Lung (tissue), 12 donors: ENCODE data around the gene PLCB4. TPM values are rescaled to one million over a fixed set of nuclear protein-coding genes. Genes with fewer than 3 reads are reported as not detected.

Experiments
- ATAC-seq: fragments of 200-7000 bp; cut with Tn5 transposase; one replicate; pipeline ENCODE4 v1.9.1; 2020; ENCODE audit warnings: moderate number of reproducible peaks; ENCODE audit not compliant: insufficient read depth, low FRiP score
- DNase-seq, 3 donors: peaks; one replicate each; pipeline ENCODE4 v3.0.0-alpha.2; 2013 to 2017
- H3K27ac ChIP-seq, 2 donors: one replicate each; pipeline ENCODE4 v1.5.1; 2013; ENCODE audit warnings: mild to moderate bottlenecking in 2 of 2, moderate library complexity in 2 of 2, control low read depth in 1 of 2, inconsistent platforms in 1 of 2, low read depth in 1 of 2, low read length in 1 of 2
- H3K27me3 ChIP-seq, 3 donors: one replicate each; pipeline ENCODE4 v1.5.1; 2013; ENCODE audit warnings: low read length in 2 of 3; ENCODE audit not compliant: control insufficient read depth in 3 of 3, insufficient read depth in 3 of 3
- H3K36me3 ChIP-seq, 4 donors: one replicate each; pipeline ENCODE4 v1.5.1; 2013; ENCODE audit warnings: low read length in 4 of 4, mild to moderate bottlenecking in 1 of 4, moderate library complexity in 1 of 4; ENCODE audit not compliant: control insufficient read depth in 4 of 4, insufficient read depth in 4 of 4
- H3K4me1 ChIP-seq, 5 donors: one replicate each; pipeline ENCODE4 v1.5.1; 2013; ENCODE audit warnings: low read length in 5 of 5, mild to moderate bottlenecking in 2 of 5, moderate library complexity in 1 of 5; ENCODE audit not compliant: control insufficient read depth in 5 of 5, insufficient read depth in 5 of 5
- H3K4me3 ChIP-seq: one replicate; pipeline ENCODE4 v1.5.1; 2013; ENCODE audit warnings: mild to moderate bottlenecking, control low read depth, moderate library complexity
- H3K9ac ChIP-seq, 2 donors: one replicate each; pipeline ENCODE4 v1.5.1; 2013; ENCODE audit warnings: low read length in 2 of 2, control low read depth in 1 of 2; ENCODE audit not compliant: insufficient read depth in 1 of 2
- H3K9me3 ChIP-seq, 4 donors: one replicate each; pipeline ENCODE4 v1.5.1; 2013; ENCODE audit warnings: low read length in 3 of 4, mild to moderate bottlenecking in 1 of 4, moderate library complexity in 1 of 4; ENCODE audit not compliant: control insufficient read depth in 4 of 4, insufficient read depth in 3 of 4
- WGBS, 2 donors: extraction: QIAGEN DNeasy Blood & Tissue Kit; methylation state at CpG; one replicate each; pipeline ENCODE4 v1.1.7; 2013; 5-methylcytosine and 5-hydroxymethylcytosine counted together
- polyA plus RNA-seq, 2 donors: library from polyadenylated mRNA; stranded (reverse); fragments of 200-250 nt; gene quantifications; one replicate each; pipeline ENCODE4 v1.2.1, GENCODE V29; 2013
- total RNA-seq, 2 donors: library from RNA; depleted of rRNA in 1 of 2; stranded (reverse); fragments of >200 nt in 1 of 2; gene quantifications; one replicate each; pipeline ENCODE4 v1.2.1, GENCODE V29; 2014 to 2021
- TF ChIP-seq, protein P1 (sequence below): IDR thresholded peaks from 2 replicates; pipeline ENCODE4 v1.5.1; 2012; ENCODE audit warnings: mild to moderate bottlenecking; ENCODE audit errors: control extremely low read depth, extremely low read depth
- donor health status: control.
- donor health status: control.
- donor health status: Bipolar disorder and iron deficiency.
- donor health status: healthy.
- donor health status: DM: yes; HTN: yes; CAD: no.

PLCB4 gene
- total and polyA plus RNA-seq, 4 donors = 2.1 to 18.6 (median 5.6) TPM

DNA sequence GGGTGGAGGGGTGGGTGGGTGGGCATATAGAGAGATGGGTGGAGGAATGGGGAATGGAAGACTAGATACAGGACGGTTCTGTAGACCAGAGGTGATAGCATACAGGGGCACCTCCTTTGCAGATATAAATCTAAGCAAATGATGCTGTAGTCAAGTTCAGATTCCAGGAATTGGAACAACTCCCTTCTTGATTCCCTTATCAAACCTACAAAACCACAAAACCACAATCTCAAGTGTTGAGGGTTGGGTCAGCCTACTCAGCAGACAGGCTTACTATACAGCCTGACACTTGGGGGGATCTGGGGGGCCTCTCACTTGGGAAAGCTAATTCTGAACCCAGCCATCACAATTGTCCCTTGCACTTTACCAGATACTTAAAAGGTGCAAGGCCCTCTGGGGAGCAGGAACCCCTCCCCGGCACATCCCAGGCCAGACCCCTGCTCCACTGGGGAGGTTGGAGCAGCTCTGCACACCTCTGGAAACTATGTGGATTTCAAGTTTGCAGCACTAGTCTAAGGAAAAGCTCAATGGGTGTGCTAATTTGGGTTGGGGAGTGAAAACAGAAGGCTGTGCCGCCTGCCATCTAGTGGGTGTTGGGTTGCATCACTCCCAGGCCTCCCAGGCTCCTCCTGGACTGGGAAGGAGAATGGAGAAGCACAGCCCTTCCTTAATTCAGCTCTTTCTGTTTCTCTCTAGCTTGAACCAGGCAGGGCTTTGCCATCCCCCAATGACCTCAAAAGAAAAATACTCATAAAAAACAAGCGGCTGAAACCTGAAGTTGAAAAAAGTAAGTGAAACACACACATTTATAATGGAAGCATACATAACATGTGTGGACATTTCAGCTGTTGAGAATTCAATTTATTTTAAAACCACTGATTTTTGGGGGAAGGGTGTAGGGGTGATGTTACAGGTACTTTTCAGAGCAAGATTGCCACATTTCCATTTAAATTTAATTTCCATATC is 324.3 kb downstream of the PLCB4 start:
- Histone ChIP-seq H3K9me3 (no peaks in the 10 kb centered on the region), H3K4me3 (no peak overlapping the region), H3K27me3 (no peaks in the 10 kb centered on the region), H3K9ac (no peak overlapping the region), H3K36me3 (peaks cover 0 to 10% (median 3%) of the 10 kb centered on the region in 4 donors), H3K4me1 (peaks cover 0 to 11% (median 2%) of the 10 kb centered on the region in 5 donors), H3K27ac (no peak overlapping the region)
- 42 to 56% methylated on average over 4 of the region's 4 CpGs for WGBS, 2 donors
- ATAC-seq (peak; percentile 89), DNase-seq (peak; percentile 75 to 84 (median 80))
- TF ChIP-seq, protein P1, sequence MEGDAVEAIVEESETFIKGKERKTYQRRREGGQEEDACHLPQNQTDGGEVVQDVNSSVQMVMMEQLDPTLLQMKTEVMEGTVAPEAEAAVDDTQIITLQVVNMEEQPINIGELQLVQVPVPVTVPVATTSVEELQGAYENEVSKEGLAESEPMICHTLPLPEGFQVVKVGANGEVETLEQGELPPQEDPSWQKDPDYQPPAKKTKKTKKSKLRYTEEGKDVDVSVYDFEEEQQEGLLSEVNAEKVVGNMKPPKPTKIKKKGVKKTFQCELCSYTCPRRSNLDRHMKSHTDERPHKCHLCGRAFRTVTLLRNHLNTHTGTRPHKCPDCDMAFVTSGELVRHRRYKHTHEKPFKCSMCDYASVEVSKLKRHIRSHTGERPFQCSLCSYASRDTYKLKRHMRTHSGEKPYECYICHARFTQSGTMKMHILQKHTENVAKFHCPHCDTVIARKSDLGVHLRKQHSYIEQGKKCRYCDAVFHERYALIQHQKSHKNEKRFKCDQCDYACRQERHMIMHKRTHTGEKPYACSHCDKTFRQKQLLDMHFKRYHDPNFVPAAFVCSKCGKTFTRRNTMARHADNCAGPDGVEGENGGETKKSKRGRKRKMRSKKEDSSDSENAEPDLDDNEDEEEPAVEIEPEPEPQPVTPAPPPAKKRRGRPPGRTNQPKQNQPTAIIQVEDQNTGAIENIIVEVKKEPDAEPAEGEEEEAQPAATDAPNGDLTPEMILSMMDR = peak; percentile 12

DNA sequence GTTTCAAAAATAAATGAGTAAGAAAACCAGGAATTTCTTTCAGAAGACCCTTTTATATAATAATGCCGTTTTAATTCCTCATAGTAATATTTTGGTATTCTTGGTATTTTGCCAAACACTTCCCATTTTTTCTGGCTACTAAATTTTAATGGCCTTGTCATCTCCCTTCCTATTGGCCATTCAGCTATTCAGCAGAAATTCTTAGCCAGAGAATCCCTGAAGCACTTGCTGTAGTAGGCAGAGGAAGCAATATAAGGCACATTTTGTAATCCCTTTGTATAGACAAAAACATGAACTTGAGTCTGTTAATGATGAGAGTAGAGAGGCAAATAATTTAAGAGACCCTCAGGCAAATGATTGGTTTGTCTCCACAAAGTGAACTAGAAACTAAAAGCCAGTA is 327.1 kb downstream of the PLCB4 start:
- Histone ChIP-seq H3K9me3 (no peaks in the 10 kb centered on the region), H3K27me3 (no peaks in the 10 kb centered on the region), H3K4me3 (no peak overlapping the region), H3K36me3 (peaks cover 0 to 7% (median 0%) of the 10 kb centered on the region in 4 donors), H3K9ac (no peak overlapping the region), H3K4me1 (peaks cover 0 to 4% (median 2%) of the 10 kb centered on the region in 5 donors), H3K27ac (no peak overlapping the region)
- DNase-seq (no peak), ATAC-seq (no peak)
- TF ChIP-seq, protein P1 = no peak
- 63 to 94% methylated on average over 1 of the region's 1 CpG for WGBS, 2 donors

DNA sequence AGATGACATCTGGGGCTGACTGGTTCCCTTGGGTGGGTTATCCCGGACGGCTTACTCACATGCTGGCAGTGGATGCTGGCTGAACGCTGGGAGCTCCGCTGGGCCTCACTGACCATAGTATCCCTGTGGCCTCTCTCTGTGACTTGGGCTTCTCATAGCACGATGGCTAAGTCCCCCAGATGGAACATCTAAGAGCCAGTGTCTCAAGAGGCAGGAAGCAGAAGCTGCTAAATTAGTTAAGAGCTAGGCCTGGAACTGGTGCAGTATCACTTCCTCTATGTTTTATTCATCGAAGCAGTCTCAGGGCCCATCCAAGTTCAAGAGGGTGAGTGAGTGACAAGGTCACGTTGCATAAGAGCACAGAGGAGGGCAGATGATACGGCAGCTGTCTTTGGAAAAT is 329.0 kb downstream of the PLCB4 start:
- peak; percentile 49 for ATAC-seq
- H3K9me3 ChIP-seq = no peaks in the 10 kb centered on the region

More for the DNA sequence above, 329.0 kb downstream of the PLCB4 start:
- WGBS, 2 donors = 56 to 71% methylated on average over 8 of the region's 8 CpGs
- peaks cover 0 to 2% (median 2%) of the 10 kb centered on the region in 5 donors for H3K4me1 ChIP-seq
- no peak overlapping the region for H3K9ac ChIP-seq
- no peaks in the 10 kb centered on the region for H3K27me3 ChIP-seq
- TF ChIP-seq, protein P1 = no peak
- no peak overlapping the region for H3K4me3 ChIP-seq
- DNase-seq = no peak
- H3K36me3 ChIP-seq = peaks cover 0 to 15% (median 2%) of the 10 kb centered on the region in 4 donors
- H3K27ac ChIP-seq = no peak overlapping the region
